WERI-Rb-1 (cell line): ENCODE measurements around the gene KLHL13.

Experiments used
- DNase-seq: peaks from one replicate; pipeline ENCODE4 v3.0.0-alpha.2; 2020
- H3K27ac ChIP-seq: fragments of 250-450 bp; sonication (Bioruptor Pico); 2 replicates; pipeline ENCODE4 v1.5.1; 2020; ENCODE audit warnings: mild to moderate bottlenecking, moderate library complexity
- H3K27me3 ChIP-seq: fragments of 250-450 bp; sonication (Bioruptor Pico); 2 replicates; pipeline ENCODE4 v1.5.1; 2021; ENCODE audit warnings: mild to moderate bottlenecking, low read depth, moderate library complexity; ENCODE audit not compliant: insufficient read depth, severe bottlenecking
- H3K36me3 ChIP-seq: fragments of 250-450 bp; sonication (Bioruptor Pico); 2 replicates; pipeline ENCODE4 v1.5.1; 2020; ENCODE audit warnings: mild to moderate bottlenecking, moderate library complexity
- H3K4me3 ChIP-seq: 2 replicates; pipeline ENCODE4 v1.5.1; 2011; ENCODE audit warnings: low read depth, mild to moderate bottlenecking, control low read depth, low read length
- H3K9me3 ChIP-seq: fragments of 250-450 bp; sonication (Bioruptor Pico); 2 replicates; pipeline ENCODE4 v1.5.1; 2021; ENCODE audit warnings: mild to moderate bottlenecking, moderate library complexity; ENCODE audit not compliant: severe bottlenecking
- CTCF ChIP-seq: IDR thresholded peaks from 2 replicates; pipeline ENCODE4 v1.5.1; 2011; ENCODE audit warnings: low read depth, mild to moderate bottlenecking, control low read depth, inconsistent platforms, low read length

The KLHL13 gene

DNA sequence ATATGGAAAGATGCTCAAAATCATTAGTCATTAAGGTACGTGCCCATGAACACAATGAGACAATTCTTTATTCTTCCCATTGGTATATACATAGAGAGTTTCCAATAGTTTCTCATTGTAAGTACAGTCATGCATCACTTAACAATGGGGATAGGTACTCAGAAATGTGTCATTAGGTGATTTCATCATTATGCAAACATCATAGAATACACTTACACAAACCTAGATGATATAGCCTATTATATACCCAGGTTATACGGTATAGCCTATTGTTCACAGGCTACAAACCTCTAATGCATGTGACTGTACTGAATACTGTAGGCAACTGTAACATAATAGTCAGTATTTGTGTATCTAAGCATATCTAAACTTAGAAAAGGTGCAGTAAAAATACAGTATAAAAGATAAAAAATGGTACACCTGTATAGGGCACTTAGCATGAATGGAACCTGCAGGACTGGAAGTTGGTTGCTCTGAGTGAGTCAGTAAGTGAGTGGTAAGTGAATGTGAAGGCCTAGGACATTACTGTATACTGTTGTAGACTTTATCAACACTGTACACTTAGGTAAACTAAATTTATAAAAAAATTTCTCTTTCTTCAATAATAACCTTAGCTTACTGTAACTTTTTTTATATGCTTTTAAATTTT lies 49.6 kb downstream of the KLHL13 start:
- H3K36me3 ChIP-seq = no peaks in the 10 kb centered on the region
- H3K9me3 ChIP-seq = no peaks in the 10 kb centered on the region
- H3K27me3 ChIP-seq = peaks cover 19% of the 10 kb centered on the region
- no peak overlapping the region for H3K27ac ChIP-seq
- H3K4me3 ChIP-seq = no peak overlapping the region
- no peak for DNase-seq
- no peak for TF ChIP-seq CTCF

DNA sequence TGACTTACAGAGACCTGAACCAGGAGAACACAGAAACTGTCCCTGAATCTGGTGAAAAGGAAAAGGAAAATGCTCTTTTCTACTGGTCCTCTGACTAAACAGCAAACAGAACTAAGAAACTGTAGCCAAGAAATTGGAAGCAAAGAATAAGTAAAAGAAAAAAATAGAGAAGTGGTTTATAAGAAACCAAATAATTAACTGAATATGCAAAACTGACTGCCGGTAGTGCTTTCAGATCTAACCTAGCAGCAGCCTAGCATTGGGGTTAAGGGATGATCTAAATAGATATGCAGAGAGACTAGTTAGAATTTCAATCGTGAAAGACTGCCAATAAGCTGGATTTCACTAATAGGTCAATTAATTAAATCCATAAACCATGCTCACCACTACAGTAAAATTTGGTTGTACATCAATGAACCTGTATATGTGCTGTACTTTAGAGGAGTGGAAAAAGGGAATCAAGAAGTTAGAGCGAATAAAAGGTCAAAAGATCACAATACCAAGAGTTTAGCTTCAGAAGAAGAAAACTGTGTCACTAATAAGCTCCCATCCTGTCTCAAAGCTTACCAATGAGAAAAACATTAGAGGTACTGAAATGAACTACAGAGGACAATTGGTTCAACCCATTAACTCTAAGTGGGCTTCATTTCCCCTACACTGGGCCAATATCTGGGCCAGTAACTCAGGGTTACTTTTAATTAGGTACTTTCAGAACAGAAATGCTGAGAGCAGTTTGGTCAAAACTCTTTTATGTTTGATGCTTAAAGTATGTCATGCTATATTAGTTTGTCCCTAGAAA lies 53.6 kb downstream of the KLHL13 start:
- no peaks in the 10 kb centered on the region for H3K9me3 ChIP-seq
- H3K36me3 ChIP-seq = no peaks in the 10 kb centered on the region
- DNase-seq = no peak
- no peak for TF ChIP-seq CTCF
- H3K4me3 ChIP-seq = no peak overlapping the region
- peaks cover 28% of the 10 kb centered on the region for H3K27me3 ChIP-seq
- H3K27ac ChIP-seq = no peak overlapping the region

GRCh38 chrX:118062048-118062789 lies 54.4 kb downstream of the KLHL13 start:
- H3K27ac ChIP-seq = no peak overlapping the region
- no peaks in the 10 kb centered on the region for H3K9me3 ChIP-seq
- TF ChIP-seq CTCF = no peak
- H3K4me3 ChIP-seq = no peak overlapping the region
- H3K27me3 ChIP-seq = peaks cover 22% of the 10 kb centered on the region
- DNase-seq = no peak
- H3K36me3 ChIP-seq = no peaks in the 10 kb centered on the region

GRCh38 chrX:118058924-118059323 lies 57.7 kb downstream of the KLHL13 start:
- Histone ChIP-seq H3K9me3 (no peaks in the 10 kb centered on the region), H3K4me3 (no peak overlapping the region), H3K36me3 (no peaks in the 10 kb centered on the region), H3K27me3 (peaks cover 13% of the 10 kb centered on the region), H3K27ac (no peak overlapping the region)
- no peak for TF ChIP-seq CTCF
- DNase-seq = no peak

DNA sequence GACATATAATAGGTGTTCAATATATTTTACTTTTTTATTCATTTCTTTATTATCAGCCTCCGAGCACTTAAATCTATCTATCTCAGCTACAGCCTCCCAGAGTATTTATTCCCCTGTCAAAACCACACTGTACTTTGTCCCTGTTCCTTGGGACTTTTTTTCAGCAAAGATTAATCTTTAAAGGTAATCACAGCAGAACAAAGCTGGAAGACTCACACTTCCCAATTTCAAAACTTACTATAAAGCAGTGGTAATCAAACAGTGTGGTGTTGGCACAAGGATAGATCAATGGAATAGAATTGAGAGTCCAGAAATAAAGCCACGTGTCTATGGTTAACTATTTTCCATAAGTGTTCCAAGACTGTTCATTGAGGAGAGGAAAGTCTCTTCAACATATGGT lies 59.7 kb downstream of the KLHL13 start:
- Histone ChIP-seq H3K4me3 (no peak overlapping the region), H3K27ac (no peak overlapping the region), H3K27me3 (peaks cover 13% of the 10 kb centered on the region), H3K36me3 (no peaks in the 10 kb centered on the region), H3K9me3 (no peaks in the 10 kb centered on the region)
- DNase-seq = no peak
- TF ChIP-seq CTCF = no peak
